CD4-positive, alpha-beta T cell (primary cell): ENCODE results near the gene UNC80. TPM values are rescaled to one million over a fixed set of nuclear protein-coding genes. Genes with fewer than 3 reads are reported as not detected.

Experiments
- ATAC-seq: fragments of 200-7000 bp; cut with Tn5 transposase; one replicate; pipeline ENCODE4 v1.10.0; 2022; ENCODE audit warnings: mild to moderate bottlenecking; ENCODE audit not compliant: poor library complexity
- CTCF ChIA-PET: fragments of 350-600 bp; sonication (Branson Sonifier 250); formaldehyde crosslinking; loops from one replicate; lab custom pipeline; 2021; ENCODE audit warnings: antibody characterized with exemption, inconsistent platforms; lab: Charles Lee
- POLR2A ChIA-PET: fragments of 350-600 bp; sonication (Branson Sonifier 250); formaldehyde crosslinking; loops from one replicate; lab custom pipeline; 2021; ENCODE audit warnings: antibody characterized with exemption, inconsistent platforms; lab: Charles Lee
- DNase-seq, 14 experiments: peaks; one replicate each; pipeline ENCODE4 v3.0.0-alpha.2; 2013 to 2020; ENCODE audit warnings: mixed read lengths in 2 of 14
- H3K27ac ChIP-seq, 2 donors: one replicate each; pipeline versions ENCODE4 v1.5.1 to v1.7.0; 2013; ENCODE audit warnings: low read length in 2 of 2, low read depth in 1 of 2, mild to moderate bottlenecking in 1 of 2
- H3K27me3 ChIP-seq, 2 experiments: 1 replicate in 1 of 2; 2 replicates in 1 of 2; pipeline versions ENCODE4 v1.6.1 to v1.7.0; 2013; ENCODE audit warnings: low read length in 2 of 2, control low read depth in 1 of 2, mild to moderate bottlenecking in 1 of 2, moderate library complexity in 1 of 2; ENCODE audit not compliant: insufficient read depth in 2 of 2, control insufficient read depth in 1 of 2
- H3K36me3 ChIP-seq: one replicate; pipeline ENCODE4 v1.6.1; 2013; ENCODE audit warnings: low read length, control low read depth; ENCODE audit not compliant: insufficient read depth
- H3K4me1 ChIP-seq: one replicate; pipeline ENCODE4 v1.6.1; 2013; ENCODE audit warnings: low read length, control low read depth; ENCODE audit not compliant: insufficient read depth
- H3K4me3 ChIP-seq: one replicate; pipeline ENCODE4 v1.5.1; 2013; ENCODE audit warnings: mild to moderate bottlenecking, low read length, moderate library complexity
- H3K9me3 ChIP-seq, 2 experiments: 1 replicate in 1 of 2; 2 replicates in 1 of 2; pipeline versions ENCODE4 v1.6.1 to v1.7.0; 2013; ENCODE audit warnings: low read length in 2 of 2, mild to moderate bottlenecking in 2 of 2, control low read depth in 1 of 2, moderate library complexity in 1 of 2; ENCODE audit not compliant: control insufficient read depth in 1 of 2, insufficient read depth in 1 of 2
- H3K27ac Mint-ChIP-seq: one replicate; pipeline ENCODE4 v1.8.0; 2020; ENCODE audit warnings: mixed read lengths
- H3K27me3 Mint-ChIP-seq: one replicate; pipeline ENCODE4 v1.8.0; 2021; ENCODE audit warnings: mixed read lengths
- H3K36me3 Mint-ChIP-seq: one replicate; pipeline ENCODE4 v1.8.0; 2021; ENCODE audit warnings: low read depth, mixed read lengths
- H3K4me1 Mint-ChIP-seq: one replicate; pipeline ENCODE4 v1.8.0; 2021; ENCODE audit warnings: low read depth, mixed read lengths
- H3K4me3 Mint-ChIP-seq: one replicate; pipeline ENCODE4 v1.8.0; 2020; ENCODE audit warnings: mild to moderate bottlenecking, mixed read lengths
- H3K9me3 Mint-ChIP-seq: one replicate; pipeline ENCODE4 v1.8.0; 2020; ENCODE audit warnings: mixed read lengths
- CTCF ChIP-seq: fragments of 200-600 bp; IDR thresholded peaks from one replicate; pipeline ENCODE4 v1.8.0; 2022; ENCODE audit warnings: antibody characterized with exemption, mild to moderate bottlenecking
- intact Hi-C, 2 experiments: fragments of 100-400 bp; cut with DNase I in 1 of 2; cut with micrococcal nuclease in 1 of 2; formaldehyde crosslinking; loops; one replicate each; pipeline versions ENCODE4 v1.15.1 to v1.9.0; 2023 to 2025; cut with DNase I, micrococcal nuclease
- total RNA-seq, 174 experiments: library from RNA in 2 of 174; stranded (reverse) in 2 of 174; gene quantifications; one replicate each; pipeline ENCODE4 v1.2.3 and lab custom pipeline; 2021 to 2026

Gene UNC80
- total RNA-seq, 2 experiments from 2014 or later, result not detected

DNA sequence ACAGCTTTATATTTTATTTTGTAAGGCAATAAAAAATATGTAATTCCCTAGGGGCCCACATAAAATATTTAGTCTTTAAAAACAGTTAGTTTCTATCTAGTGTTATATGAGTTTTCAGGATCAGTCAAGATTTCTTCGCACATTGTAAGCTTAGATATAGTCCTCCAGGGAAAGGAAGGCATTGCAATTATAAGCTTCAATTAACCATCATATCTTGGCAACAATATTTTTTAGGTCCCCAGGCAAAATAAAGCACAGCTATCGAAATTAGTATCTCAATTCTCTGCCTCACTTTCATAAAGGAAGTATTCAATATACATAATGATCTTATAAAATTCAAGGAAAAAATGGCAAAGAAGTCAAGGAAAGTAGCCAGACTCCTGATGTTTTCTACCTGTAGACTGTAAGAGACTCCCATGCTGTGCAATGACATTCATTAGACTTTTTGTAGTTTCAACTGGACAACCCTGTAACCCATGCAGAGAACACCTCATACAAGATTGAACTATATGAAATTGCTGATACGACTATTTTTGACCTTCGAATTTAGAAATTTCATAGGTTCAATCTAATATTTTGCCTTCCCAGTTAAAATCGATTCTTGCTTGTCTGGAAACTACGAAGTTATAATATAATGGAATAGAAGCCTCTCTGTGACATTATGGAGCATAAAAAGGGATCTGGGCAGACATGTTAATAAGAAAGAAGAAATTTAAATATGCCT lies 96.8 kb downstream of the UNC80 start:
- Mint-ChIP-seq H3K4me3 (no peak overlapping the region), H3K36me3 (no peaks in the 10 kb centered on the region), H3K4me1 (no peaks in the 10 kb centered on the region), H3K27ac (no peak overlapping the region), H3K9me3 (peaks cover 2% of the 10 kb centered on the region), H3K27me3 (peaks cover 4% of the 10 kb centered on the region)
- no peak overlapping the region for H3K4me3 ChIP-seq
- H3K36me3 ChIP-seq, result no peaks in the 10 kb centered on the region
- POLR2A ChIA-PET, result no interaction called here
- intact Hi-C loops, result no loop called here
- no peaks in the 10 kb centered on the region for H3K4me1 ChIP-seq
- DNase-seq (no peak), ATAC-seq (no peak)
- CTCF ChIA-PET, result no interaction called here
- TF ChIP-seq CTCF, result no peak
- no peak overlapping the region for H3K27ac ChIP-seq
- peaks cover 0 to 14% of the 10 kb centered on the region in 2 experiments for H3K9me3 ChIP-seq
- H3K27me3 ChIP-seq, result no peaks in the 10 kb centered on the region

- no peak overlapping the region for H3K27ac ChIP-seq
- POLR2A ChIA-PET, result no interaction called here
- Mint-ChIP-seq H3K4me1 (no peaks in the 10 kb centered on the region), H3K36me3 (no peaks in the 10 kb centered on the region), H3K9me3 (peaks cover 2% of the 10 kb centered on the region), H3K4me3 (no peak overlapping the region), H3K27me3 (no peaks in the 10 kb centered on the region), H3K27ac (no peak overlapping the region)
- CTCF ChIA-PET, result no interaction called here
- no peaks in the 10 kb centered on the region for H3K27me3 ChIP-seq
- H3K36me3 ChIP-seq, result no peaks in the 10 kb centered on the region
- no peaks in the 10 kb centered on the region for H3K4me1 ChIP-seq
- ATAC-seq (no peak), DNase-seq (no peak)
- H3K9me3 ChIP-seq, result peaks cover 0 to 3% of the 10 kb centered on the region in 2 experiments
- no peak overlapping the region for H3K4me3 ChIP-seq
- no peak for TF ChIP-seq CTCF
- intact Hi-C loops, result no loop called here
Observed at GRCh38 chr2:209870067-209870466, 98.4 kb downstream of the UNC80 start.

GRCh38 chr2:209872675-209873074 lies 101.0 kb downstream of the UNC80 start:
- no peaks in the 10 kb centered on the region for H3K4me1 Mint-ChIP-seq
- intact Hi-C loops, result no loop called here
- no peak for TF ChIP-seq CTCF
- no peaks in the 10 kb centered on the region for H3K9me3 Mint-ChIP-seq
- no peak for ATAC-seq
- ChIA-PET CTCF (no interaction called here), POLR2A (no interaction called here)
- no peak overlapping the region for H3K27ac ChIP-seq
- H3K9me3 ChIP-seq, result no peaks in the 10 kb centered on the region
- no peaks in the 10 kb centered on the region for H3K4me1 ChIP-seq
- H3K27ac Mint-ChIP-seq, result no peak overlapping the region
- H3K27me3 Mint-ChIP-seq, result peaks cover 7% of the 10 kb centered on the region
- H3K4me3 ChIP-seq, result no peak overlapping the region
- no peaks in the 10 kb centered on the region for H3K27me3 ChIP-seq
- no peak overlapping the region for H3K4me3 Mint-ChIP-seq
- DNase-seq, result no peak
- no peaks in the 10 kb centered on the region for H3K36me3 Mint-ChIP-seq
- H3K36me3 ChIP-seq, result no peaks in the 10 kb centered on the region
